Tongue (tissue), 2 donors: ENCODE results near the gene MAP1S. TPM values are rescaled to one million over a fixed set of nuclear protein-coding genes. Genes with fewer than 3 reads are reported as not detected.

Experiments
- DNase-seq: peaks from one replicate; pipeline ENCODE4 v3.0.0-alpha.2; 2015
- total RNA-seq: library from RNA; depleted of rRNA; stranded (reverse); fragments of >200 nt; gene quantifications from one replicate; pipeline ENCODE4 v1.2.3, GENCODE V29; 2014

The MAP1S gene
- total RNA-seq, 1 donor from 2014 or later = 27.4 TPM

- no peak for DNase-seq
These were observed 30.3 kb upstream of the MAP1S start for GRCh38 chr19:17688853-17689595.

GRCh38 chr19:17692566-17692965, 26.7 kb upstream of the MAP1S start:
- DNase-seq = no peak

GRCh38 chr19:17695198-17695597, 24.1 kb upstream of the MAP1S start:
- no peak for DNase-seq

GRCh38 chr19:17703824-17704463, 15.3 kb upstream of the MAP1S start:
- DNase-seq = peak; percentile 43

- peak; percentile 16 for DNase-seq
These were observed 12.5 kb upstream of the MAP1S start for GRCh38 chr19:17706750-17707181.

GRCh38 chr19:17711851-17712250, 7.4 kb upstream of the MAP1S start:
- no peak for DNase-seq

- DNase-seq = no peak
These were observed 2.9 kb upstream of the MAP1S start for GRCh38 chr19:17716309-17716929.

GRCh38 chr19:17718550-17718946, 732 bp upstream of the MAP1S start:
- DNase-seq = no peak

GRCh38 chr19:17719730-17720400, 585 bp downstream of the MAP1S start:
- DNase-seq = no peak

GRCh38 chr19:17720440-17720839, 1.2 kb downstream of the MAP1S start:
- peak; percentile 41 for DNase-seq

GRCh38 chr19:17721111-17721628, 1.9 kb downstream of the MAP1S start:
- DNase-seq = no peak

- no peak for DNase-seq
These were observed 2.5 kb downstream of the MAP1S start for GRCh38 chr19:17721821-17722220.

- DNase-seq = no peak
These were observed 3.5 kb downstream of the MAP1S start for GRCh38 chr19:17722655-17723240.

GRCh38 chr19:17724655-17725054, 5.4 kb downstream of the MAP1S start:
- DNase-seq = no peak

- DNase-seq = no peak
These were observed 6.3 kb downstream of the MAP1S start for GRCh38 chr19:17725422-17726078.

GRCh38 chr19:17726136-17726741, 7.0 kb downstream of the MAP1S start:
- DNase-seq = no peak

- no peak for DNase-seq
These were observed 7.9 kb downstream of the MAP1S start for GRCh38 chr19:17726964-17727773.

GRCh38 chr19:17727843-17728242, 8.6 kb downstream of the MAP1S start:
- no peak for DNase-seq

GRCh38 chr19:17733127-17733526, 13.8 kb downstream of the MAP1S start:
- no peak for DNase-seq

- DNase-seq = no peak
These were observed 14.9 kb downstream of the MAP1S start for GRCh38 chr19:17734146-17734545.
